ENCODE results near the gene IPO9.
"Not testable (repeated sequence)": the region's sequence is repeated elsewhere in the genome, so short reads cannot be mapped to it uniquely, and the experiment has no call there.

IPO9 gene

GRCh38 chr1:201896951-201897391, 68.0 kb downstream of the IPO9 start:
- no peak for DNase-seq (ENCODE audit: low spot score)
- in situ Hi-C loops (cut with MboI; ENCODE audit: low sequenced_read_pairs, unreplicated experiment), result loop anchor here (5.0 to 25.0 kb wide), 2 partner anchors 75 to 215 kb away; partner anchors contain the start of gene GPR37L1
- TF ChIP-seq CTCF (IDR thresholded peaks at IDR 0.05; ENCODE audit: borderline replicate concordance, control extremely low read depth, extremely low read depth, insufficient read depth, missing control alignments), result no peak

- in situ Hi-C loops (cut with MboI; ENCODE audit: low sequenced_read_pairs, unreplicated experiment), result loop anchor here (5.0 to 25.0 kb wide), 2 partner anchors 74 to 214 kb away; partner anchors contain the start of gene GPR37L1
- no peak for DNase-seq (ENCODE audit: low spot score)
- TF ChIP-seq CTCF (IDR thresholded peaks at IDR 0.05; ENCODE audit: borderline replicate concordance, control extremely low read depth, extremely low read depth, insufficient read depth, missing control alignments), result no peak
Observed at GRCh38 chr1:201898240-201898894, 69.4 kb downstream of the IPO9 start.

GRCh38 chr1:201898992-201899391, 70.0 kb downstream of the IPO9 start:
- DNase-seq (ENCODE audit: low spot score), result no peak
- no peak for TF ChIP-seq CTCF (IDR thresholded peaks at IDR 0.05; ENCODE audit: borderline replicate concordance, control extremely low read depth, extremely low read depth, insufficient read depth, missing control alignments)
- in situ Hi-C loops (cut with MboI; ENCODE audit: low sequenced_read_pairs, unreplicated experiment), result loop anchor here (5.0 to 25.0 kb wide), 2 partner anchors 73 to 213 kb away; partner anchors contain the start of gene GPR37L1

GRCh38 chr1:201899683-201900429, 70.9 kb downstream of the IPO9 start:
- no peak for DNase-seq (ENCODE audit: low spot score)
- no peak for TF ChIP-seq CTCF (IDR thresholded peaks at IDR 0.05; ENCODE audit: borderline replicate concordance, control extremely low read depth, extremely low read depth, insufficient read depth, missing control alignments)
- in situ Hi-C loops (cut with MboI; ENCODE audit: low sequenced_read_pairs, unreplicated experiment), result loop anchor here (5.0 to 25.0 kb wide), 2 partner anchors 72 to 212 kb away; partner anchors contain the start of gene GPR37L1

- in situ Hi-C loops (cut with MboI; ENCODE audit: low sequenced_read_pairs, unreplicated experiment), result no loop called here
- DNase-seq (ENCODE audit: low spot score), result no peak
- TF ChIP-seq CTCF (IDR thresholded peaks at IDR 0.05; ENCODE audit: borderline replicate concordance, control extremely low read depth, extremely low read depth, insufficient read depth, missing control alignments), result no peak
Observed at GRCh38 chr1:201900476-201900875, 71.5 kb downstream of the IPO9 start.

- in situ Hi-C loops (cut with MboI; ENCODE audit: low sequenced_read_pairs, unreplicated experiment); DNase-seq (ENCODE audit: low spot score): not testable (repeated sequence)
Observed at GRCh38 chr1:201901036-201901435, 72.1 kb downstream of the IPO9 start.

- in situ Hi-C loops (cut with MboI; ENCODE audit: low sequenced_read_pairs, unreplicated experiment), result no loop called here
- no peak for TF ChIP-seq CTCF (IDR thresholded peaks at IDR 0.05; ENCODE audit: borderline replicate concordance, control extremely low read depth, extremely low read depth, insufficient read depth, missing control alignments)
- DNase-seq (ENCODE audit: low spot score), result no peak
Observed at GRCh38 chr1:201902198-201902597, 73.2 kb downstream of the IPO9 start.
